CD4-positive, alpha-beta T cell (primary cell): Measurements from ENCODE around the gene LAMTOR4. TPM values are rescaled to one million over a fixed set of nuclear protein-coding genes. Genes with fewer than 3 reads are reported as not detected.
"Not testable (repeated sequence)": the region's sequence is repeated elsewhere in the genome, so short reads cannot be mapped to it uniquely, and the experiment has no call there.

Experiments used
- ATAC-seq: fragments of 200-7000 bp; cut with Tn5 transposase; one replicate; pipeline ENCODE4 v1.10.0; 2022; ENCODE audit warnings: mild to moderate bottlenecking; ENCODE audit not compliant: poor library complexity
- CTCF ChIA-PET: fragments of 350-600 bp; sonication (Branson Sonifier 250); formaldehyde crosslinking; loops from one replicate; lab custom pipeline; 2021; ENCODE audit warnings: antibody characterized with exemption, inconsistent platforms; lab: Charles Lee
- POLR2A ChIA-PET: fragments of 350-600 bp; sonication (Branson Sonifier 250); formaldehyde crosslinking; loops from one replicate; lab custom pipeline; 2021; ENCODE audit warnings: antibody characterized with exemption, inconsistent platforms; lab: Charles Lee
- DNase-seq, 14 experiments: peaks; one replicate each; pipeline ENCODE4 v3.0.0-alpha.2; 2013 to 2020; ENCODE audit warnings: mixed read lengths in 2 of 14
- H3K27ac ChIP-seq, 2 donors: one replicate each; pipeline versions ENCODE4 v1.5.1 to v1.7.0; 2013; ENCODE audit warnings: low read length in 2 of 2, low read depth in 1 of 2, mild to moderate bottlenecking in 1 of 2
- H3K27me3 ChIP-seq, 2 experiments: 1 replicate in 1 of 2; 2 replicates in 1 of 2; pipeline versions ENCODE4 v1.6.1 to v1.7.0; 2013; ENCODE audit warnings: low read length in 2 of 2, control low read depth in 1 of 2, mild to moderate bottlenecking in 1 of 2, moderate library complexity in 1 of 2; ENCODE audit not compliant: insufficient read depth in 2 of 2, control insufficient read depth in 1 of 2
- H3K36me3 ChIP-seq: one replicate; pipeline ENCODE4 v1.6.1; 2013; ENCODE audit warnings: low read length, control low read depth; ENCODE audit not compliant: insufficient read depth
- H3K4me1 ChIP-seq: one replicate; pipeline ENCODE4 v1.6.1; 2013; ENCODE audit warnings: low read length, control low read depth; ENCODE audit not compliant: insufficient read depth
- H3K4me3 ChIP-seq: one replicate; pipeline ENCODE4 v1.5.1; 2013; ENCODE audit warnings: mild to moderate bottlenecking, low read length, moderate library complexity
- H3K9me3 ChIP-seq, 2 experiments: 1 replicate in 1 of 2; 2 replicates in 1 of 2; pipeline versions ENCODE4 v1.6.1 to v1.7.0; 2013; ENCODE audit warnings: low read length in 2 of 2, mild to moderate bottlenecking in 2 of 2, control low read depth in 1 of 2, moderate library complexity in 1 of 2; ENCODE audit not compliant: control insufficient read depth in 1 of 2, insufficient read depth in 1 of 2
- H3K27ac Mint-ChIP-seq: one replicate; pipeline ENCODE4 v1.8.0; 2020; ENCODE audit warnings: mixed read lengths
- H3K27me3 Mint-ChIP-seq: one replicate; pipeline ENCODE4 v1.8.0; 2021; ENCODE audit warnings: mixed read lengths
- H3K36me3 Mint-ChIP-seq: one replicate; pipeline ENCODE4 v1.8.0; 2021; ENCODE audit warnings: low read depth, mixed read lengths
- H3K4me1 Mint-ChIP-seq: one replicate; pipeline ENCODE4 v1.8.0; 2021; ENCODE audit warnings: low read depth, mixed read lengths
- H3K4me3 Mint-ChIP-seq: one replicate; pipeline ENCODE4 v1.8.0; 2020; ENCODE audit warnings: mild to moderate bottlenecking, mixed read lengths
- H3K9me3 Mint-ChIP-seq: one replicate; pipeline ENCODE4 v1.8.0; 2020; ENCODE audit warnings: mixed read lengths
- CTCF ChIP-seq: fragments of 200-600 bp; IDR thresholded peaks from one replicate; pipeline ENCODE4 v1.8.0; 2022; ENCODE audit warnings: antibody characterized with exemption, mild to moderate bottlenecking
- intact Hi-C, 2 experiments: fragments of 100-400 bp; cut with DNase I in 1 of 2; cut with micrococcal nuclease in 1 of 2; formaldehyde crosslinking; loops; one replicate each; pipeline versions ENCODE4 v1.15.1 to v1.9.0; 2023 to 2025; cut with DNase I, micrococcal nuclease
- total RNA-seq, 174 experiments: library from RNA in 2 of 174; stranded (reverse) in 2 of 174; gene quantifications; one replicate each; pipeline ENCODE4 v1.2.3 and lab custom pipeline; 2021 to 2026

Gene LAMTOR4
- total RNA-seq, 2 experiments from 2014 or later = 107 to 125 TPM

GRCh38 chr7:100195222-100195621 is 46.5 kb downstream of the LAMTOR4 start:
- Mint-ChIP-seq H3K4me1 (peaks cover 40% of the 10 kb centered on the region), H3K36me3 (no peaks in the 10 kb centered on the region), H3K4me3 (no peak overlapping the region), H3K27me3 (no peaks in the 10 kb centered on the region), H3K9me3 (no peaks in the 10 kb centered on the region), H3K27ac (no peak overlapping the region)
- no peak overlapping the region for H3K4me3 ChIP-seq
- H3K9me3 ChIP-seq = no peaks in the 10 kb centered on the region
- POLR2A ChIA-PET = no interaction called here
- no peak for TF ChIP-seq CTCF
- intact Hi-C loops = loop anchor here in 1 of 2 experiments (2.0 kb wide), 1 partner anchor 16 kb away; no protein-coding TSS in a partner anchor
- peaks cover 2% of the 10 kb centered on the region for H3K4me1 ChIP-seq
- CTCF ChIA-PET = interaction anchor here (1.2 kb wide), 1 partner anchor 13 kb away, joined by 3 read pairs; no protein-coding TSS in a partner anchor
- H3K27ac ChIP-seq = no peak overlapping the region
- no peaks in the 10 kb centered on the region for H3K36me3 ChIP-seq
- DNase-seq (no peak), ATAC-seq (no peak)
- H3K27me3 ChIP-seq = no peaks in the 10 kb centered on the region

- not testable (repeated sequence) for H3K9me3 ChIP-seq, H3K36me3 Mint-ChIP-seq, DNase-seq, H3K4me3 ChIP-seq, H3K4me3 Mint-ChIP-seq, H3K36me3 ChIP-seq, H3K27me3 ChIP-seq, H3K9me3 Mint-ChIP-seq, ATAC-seq, H3K27me3 Mint-ChIP-seq, H3K27ac Mint-ChIP-seq, H3K4me1 ChIP-seq, H3K27ac ChIP-seq
- intact Hi-C loops = loop anchor here in 1 of 2 experiments (2.0 kb wide), 1 partner anchor 15 kb away; no protein-coding TSS in a partner anchor
- ChIA-PET POLR2A (interaction anchor here (0.6 kb wide), 1 partner anchor 750 kb away, joined by 3 read pairs; no protein-coding TSS in a partner anchor), CTCF (interaction anchor here (1.2 kb wide), 1 partner anchor 13 kb away, joined by 3 read pairs; no protein-coding TSS in a partner anchor)
- peaks cover 34% of the 10 kb centered on the region for H3K4me1 Mint-ChIP-seq
These were observed 47.2 kb downstream of the LAMTOR4 start for GRCh38 chr7:100195901-100196322.

GRCh38 chr7:100198266-100198665 is 49.5 kb downstream of the LAMTOR4 start:
- Histone ChIP-seq H3K9me3 (no peaks in the 10 kb centered on the region), H3K4me1 (peaks cover 2% of the 10 kb centered on the region), H3K27ac (no peak overlapping the region), H3K27me3 (no peaks in the 10 kb centered on the region), H3K4me3 (no peak overlapping the region), H3K36me3 (no peaks in the 10 kb centered on the region)
- H3K9me3 Mint-ChIP-seq = no peaks in the 10 kb centered on the region
- H3K36me3 Mint-ChIP-seq = no peaks in the 10 kb centered on the region
- peaks cover 13% of the 10 kb centered on the region for H3K4me1 Mint-ChIP-seq
- DNase-seq = no peak
- TF ChIP-seq CTCF = no peak
- ChIA-PET POLR2A (no interaction called here), CTCF (interaction anchor here (1.2 kb wide), 1 partner anchor 10 kb away, joined by 5 read pairs; no protein-coding TSS in a partner anchor)
- no peaks in the 10 kb centered on the region for H3K27me3 Mint-ChIP-seq
- ATAC-seq = no peak
- intact Hi-C loops = no loop called here
- H3K27ac Mint-ChIP-seq = no peak overlapping the region
- H3K4me3 Mint-ChIP-seq = no peak overlapping the region

- H3K27ac ChIP-seq = no peak overlapping the region
- H3K36me3 Mint-ChIP-seq = no peaks in the 10 kb centered on the region
- POLR2A ChIA-PET = no interaction called here
These were observed 52.0 kb downstream of the LAMTOR4 start for GRCh38 chr7:100200693-100201092.

More at GRCh38 chr7:100200693-100201092, 52.0 kb downstream of the LAMTOR4 start:
- ATAC-seq (no peak), DNase-seq (no peak)
- H3K9me3 Mint-ChIP-seq = no peaks in the 10 kb centered on the region
- CTCF ChIA-PET = no interaction called here
- no peaks in the 10 kb centered on the region for H3K27me3 ChIP-seq
- H3K36me3 ChIP-seq = no peaks in the 10 kb centered on the region
- no peaks in the 10 kb centered on the region for H3K4me1 ChIP-seq
- no peak for TF ChIP-seq CTCF
- H3K27ac Mint-ChIP-seq = no peak overlapping the region
- no peaks in the 10 kb centered on the region for H3K27me3 Mint-ChIP-seq
- no peaks in the 10 kb centered on the region for H3K9me3 ChIP-seq
- no peaks in the 10 kb centered on the region for H3K4me1 Mint-ChIP-seq
- no peak overlapping the region for H3K4me3 Mint-ChIP-seq
- no peak overlapping the region for H3K4me3 ChIP-seq
- intact Hi-C loops = no loop called here
